ENCODE results near the gene ABL2. TPM values are rescaled to one million over a fixed set of nuclear protein-coding genes. Genes with fewer than 3 reads are reported as not detected.
"Not testable (repeated sequence)": the region's sequence is repeated elsewhere in the genome, so short reads cannot be mapped to it uniquely, and the experiment has no call there.

The ABL2 gene
- total and polyA plus RNA-seq, 8 donors = 1.3 to 26.6 (median 6.7) TPM

- H3K27me3 ChIP-seq = no peaks in the 10 kb centered on the region
- no peaks in the 10 kb centered on the region for H3K36me3 ChIP-seq
- TF ChIP-seq POLR2A (IDR thresholded peaks at IDR 0.05) (no peak), EP300 (IDR thresholded peaks at IDR 0.05) (no peak), CTCF (IDR thresholded peaks at IDR 0.05) (no peak), POLR2AphosphoS5 (IDR thresholded peaks at IDR 0.05) (no peak)
- H3K27ac ChIP-seq = no peak overlapping the region
- H3K4me1 ChIP-seq = no peaks in the 10 kb centered on the region
- WGBS, 5 donors = 69 to 95% (median 84%) methylated on average over 4 of the region's 4 CpGs
- intact Hi-C loops (cut with DNase I; ENCODE audit: low total_unique reads) = loop anchor here (10.0 kb wide), 1 partner anchor 112 kb away; the partner anchor contains the start of gene AXDND1
- H3K4me3 ChIP-seq = no peak overlapping the region
- H3K9me3 ChIP-seq = no peaks in the 10 kb centered on the region
- DNase-seq = no peak
Measured at GRCh38 chr1:179252606-179253005, 23.1 kb upstream of the ABL2 start.

DNA sequence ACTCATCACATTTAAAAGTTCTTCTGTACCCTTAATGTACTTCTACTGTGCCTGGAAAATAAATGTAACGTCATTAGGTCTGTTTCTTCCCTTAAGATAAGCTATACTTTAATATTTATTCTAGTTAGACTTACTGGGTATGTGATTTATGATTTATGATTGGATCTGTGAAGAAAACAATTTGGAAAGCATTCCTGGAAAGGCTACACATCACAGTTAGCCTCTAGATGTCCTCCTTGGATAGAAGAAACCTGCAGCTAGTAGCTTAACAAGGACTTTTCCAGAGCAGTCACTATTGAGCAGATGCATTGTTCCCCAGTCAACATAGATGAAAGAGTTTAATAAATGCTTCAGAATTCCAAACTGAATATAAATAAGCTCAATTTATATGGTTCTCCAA lies 22.2 kb upstream of the ABL2 start:
- H3K27me3 ChIP-seq = no peaks in the 10 kb centered on the region
- WGBS, 5 donors = 0 to 38% (median 22%) methylated on average over 1 of the region's 1 CpG
- intact Hi-C loops (cut with DNase I; ENCODE audit: low total_unique reads) = loop anchor here (10.0 kb wide), 1 partner anchor 113 kb away; the partner anchor contains the start of gene AXDND1

DNA sequence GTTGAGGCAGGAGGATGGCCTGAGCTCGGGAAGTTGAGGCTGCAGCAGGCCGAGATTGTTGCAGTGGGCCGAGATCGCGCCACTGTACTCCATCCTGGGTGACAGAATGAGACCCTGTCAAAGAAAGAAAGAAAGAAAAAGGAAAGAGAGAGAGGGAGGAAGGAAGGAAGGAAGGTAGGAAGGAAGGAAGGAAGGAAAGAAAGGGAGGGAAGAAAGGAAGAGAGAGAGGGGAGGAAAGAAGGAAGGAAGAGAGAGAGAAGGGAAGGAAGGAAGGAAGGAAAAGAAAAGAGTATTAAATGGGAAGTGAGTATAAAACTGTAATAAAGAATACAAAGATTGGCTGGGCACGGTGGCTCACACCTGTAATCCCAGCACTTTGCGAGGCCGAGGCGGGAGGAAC lies 18.4 kb upstream of the ABL2 start:
- Histone ChIP-seq H3K27me3 (no peaks in the 10 kb centered on the region), H3K4me1 (no peaks in the 10 kb centered on the region), H3K36me3 (no peaks in the 10 kb centered on the region), H3K4me3 (no peak overlapping the region), H3K27ac (no peak overlapping the region), H3K9me3 (no peaks in the 10 kb centered on the region)
- 86 to 97% (median 92%) methylated on average over 9 of the region's 9 CpGs for WGBS, 5 donors
- no peak for DNase-seq
- TF ChIP-seq EP300 (IDR thresholded peaks at IDR 0.05) (no peak), POLR2A (IDR thresholded peaks at IDR 0.05) (no peak), POLR2AphosphoS5 (IDR thresholded peaks at IDR 0.05) (no peak), CTCF (IDR thresholded peaks at IDR 0.05) (no peak)
- intact Hi-C loops (cut with DNase I; ENCODE audit: low total_unique reads) = no loop called here

More for the DNA sequence above, 22.2 kb upstream of the ABL2 start:
- H3K4me3 ChIP-seq = no peak overlapping the region
- no peaks in the 10 kb centered on the region for H3K4me1 ChIP-seq
- DNase-seq = peak in 1 of 2 donors; percentile 79
- no peaks in the 10 kb centered on the region for H3K36me3 ChIP-seq
- TF ChIP-seq POLR2AphosphoS5 (IDR thresholded peaks at IDR 0.05) (peak in 1 of 3 donors; percentile 13), POLR2A (IDR thresholded peaks at IDR 0.05) (no peak), CTCF (IDR thresholded peaks at IDR 0.05) (peak in 3 of 7 experiments; percentile 28 to 71 (median 45))
- no peak overlapping the region for H3K27ac ChIP-seq
- H3K9me3 ChIP-seq = no peaks in the 10 kb centered on the region

- 57 to 86% (median 65%) methylated on average over 2 of the region's 2 CpGs for WGBS, 5 donors
Measured at GRCh38 chr1:179245426-179245825, 15.9 kb upstream of the ABL2 start.

GRCh38 chr1:179241530-179242097 lies 12.1 kb upstream of the ABL2 start:
- intact Hi-C loops (cut with DNase I; ENCODE audit: low total_unique reads) = no loop called here

More at GRCh38 chr1:179245426-179245825, 15.9 kb upstream of the ABL2 start:
- H3K9me3 ChIP-seq; DNase-seq; H3K27ac ChIP-seq; H3K4me1 ChIP-seq; intact Hi-C loops (cut with DNase I; ENCODE audit: low total_unique reads); H3K36me3 ChIP-seq; H3K4me3 ChIP-seq; H3K27me3 ChIP-seq: not testable (repeated sequence)

More at GRCh38 chr1:179241530-179242097, 12.1 kb upstream of the ABL2 start:
- Histone ChIP-seq H3K4me3 (no peak overlapping the region), H3K4me1 (no peaks in the 10 kb centered on the region), H3K9me3 (no peaks in the 10 kb centered on the region), H3K27me3 (no peaks in the 10 kb centered on the region), H3K36me3 (no peaks in the 10 kb centered on the region), H3K27ac (no peak overlapping the region)
- 70 to 87% (median 81%) methylated on average over 5 of the region's 5 CpGs for WGBS, 5 donors
- DNase-seq = no peak
- TF ChIP-seq POLR2AphosphoS5 (IDR thresholded peaks at IDR 0.05) (no peak), CTCF (IDR thresholded peaks at IDR 0.05) (no peak), EP300 (IDR thresholded peaks at IDR 0.05) (no peak), POLR2A (IDR thresholded peaks at IDR 0.05) (no peak)
